Large intestine (tissue), 3 donors: ENCODE measurements around the gene QSOX2. TPM values are rescaled to one million over a fixed set of nuclear protein-coding genes. Genes with fewer than 3 reads are reported as not detected.

ENCODE experiments used
- DNase-seq, 2 donors: peaks; one replicate each; pipeline versions ENCODE4 v3.0.0 to v3.0.0-alpha.2; 2013
- H3K27ac ChIP-seq: one replicate; pipeline ENCODE4 v1.5.1; 2013; ENCODE audit warnings: low read length
- H3K27me3 ChIP-seq: 2 replicates; pipeline ENCODE4 v1.6.1; 2013; ENCODE audit warnings: low read length; ENCODE audit not compliant: control insufficient read depth, insufficient read depth
- H3K36me3 ChIP-seq: 2 replicates; pipeline ENCODE4 v1.6.1; 2013; ENCODE audit warnings: low read length; ENCODE audit not compliant: control insufficient read depth, insufficient read depth
- H3K4me1 ChIP-seq: one replicate; pipeline ENCODE4 v1.6.1; 2013; ENCODE audit warnings: low read length; ENCODE audit not compliant: control insufficient read depth, insufficient read depth
- H3K4me3 ChIP-seq: one replicate; pipeline ENCODE4 v1.5.1; 2013; ENCODE audit warnings: low read length
- H3K9me3 ChIP-seq: one replicate; pipeline ENCODE4 v1.6.1; 2013; ENCODE audit warnings: mild to moderate bottlenecking, low read depth, low read length, moderate library complexity; ENCODE audit not compliant: control insufficient read depth
- WGBS: methylation state at CpG from one replicate; pipeline ENCODE4 v1.1.5; 2013; ENCODE audit warnings: low lambda C conversion rate; ENCODE audit not compliant: insufficient coverage; 5-methylcytosine and 5-hydroxymethylcytosine counted together
- polyA plus RNA-seq: library from polyadenylated mRNA; unstranded; fragments of 120-200 nt; gene quantifications from one replicate; pipeline ENCODE4 v1.2.1, GENCODE V29; 2013

Gene QSOX2
- polyA plus RNA-seq, 1 donor, result 11.9 TPM

DNA sequence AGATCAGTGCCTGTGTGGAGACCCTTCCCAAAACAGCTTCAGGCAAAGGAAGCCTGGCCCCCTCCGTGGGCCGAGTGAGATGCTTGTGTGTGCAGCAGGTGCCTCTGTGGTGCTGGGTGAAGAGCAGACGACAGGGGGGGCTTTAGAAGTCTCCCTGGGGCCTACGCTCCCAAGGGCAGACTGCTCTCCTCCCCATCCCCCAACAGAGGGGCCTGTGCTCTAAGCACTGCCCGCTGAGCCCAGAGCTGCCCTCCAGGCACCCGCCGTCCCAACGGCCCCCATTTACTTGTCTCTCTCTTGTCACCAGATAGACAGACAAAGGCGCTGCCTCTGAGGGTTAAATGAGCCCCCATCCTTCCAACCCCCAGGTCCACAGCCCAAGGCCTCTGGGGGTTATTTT is 38.0 kb downstream of the QSOX2 start:
- Histone ChIP-seq H3K36me3 (peaks cover 19% of the 10 kb centered on the region), H3K27ac (no peak overlapping the region), H3K27me3 (peaks cover 25% of the 10 kb centered on the region), H3K4me3 (no peak overlapping the region), H3K9me3 (peaks cover 3% of the 10 kb centered on the region), H3K4me1 (peaks cover 2% of the 10 kb centered on the region)
- no peak for DNase-seq
- no CpG with 5 or more reads among the region's 9 CpGs for WGBS

DNA sequence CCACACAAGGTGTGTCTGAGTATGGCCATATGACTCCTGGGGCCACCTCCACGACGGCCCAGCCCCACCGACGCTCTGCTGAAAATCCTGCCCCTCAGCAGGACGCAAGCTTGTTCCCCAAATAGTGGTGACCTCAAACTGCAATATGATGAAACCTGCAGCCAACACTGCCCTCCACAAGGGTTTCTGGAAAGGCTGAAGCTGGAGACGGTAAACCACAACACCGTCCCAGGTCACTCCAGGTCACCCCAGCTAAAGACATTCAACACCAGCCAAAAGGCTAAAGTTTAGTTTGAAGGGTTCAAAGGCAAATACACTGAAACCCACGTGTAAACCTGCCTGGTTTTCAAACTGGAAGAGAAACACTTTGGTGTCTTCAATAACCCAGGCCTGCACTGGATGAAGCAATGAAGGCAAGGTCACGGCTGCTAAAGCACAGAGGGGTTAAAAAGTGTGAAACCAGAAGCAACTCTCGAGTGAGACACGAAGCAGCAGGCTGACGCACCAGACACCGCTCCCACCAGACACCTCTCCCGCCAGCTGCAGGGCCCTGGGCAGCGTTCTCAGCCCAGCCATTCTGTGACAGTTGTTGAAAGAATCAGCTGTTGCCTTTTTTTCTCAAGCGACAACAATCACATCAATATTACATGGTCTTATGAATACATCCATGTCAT is 38.9 kb downstream of the QSOX2 start:
- no peak for DNase-seq
- WGBS, result 83% methylated on average over 1 of the region's 16 CpGs
- no peak overlapping the region for H3K4me3 ChIP-seq
- H3K27me3 ChIP-seq, result peaks cover 33% of the 10 kb centered on the region
- H3K9me3 ChIP-seq, result peaks cover 5% of the 10 kb centered on the region
- no peak overlapping the region for H3K27ac ChIP-seq
- peaks cover 15% of the 10 kb centered on the region for H3K36me3 ChIP-seq
- H3K4me1 ChIP-seq, result peaks cover 2% of the 10 kb centered on the region

DNA sequence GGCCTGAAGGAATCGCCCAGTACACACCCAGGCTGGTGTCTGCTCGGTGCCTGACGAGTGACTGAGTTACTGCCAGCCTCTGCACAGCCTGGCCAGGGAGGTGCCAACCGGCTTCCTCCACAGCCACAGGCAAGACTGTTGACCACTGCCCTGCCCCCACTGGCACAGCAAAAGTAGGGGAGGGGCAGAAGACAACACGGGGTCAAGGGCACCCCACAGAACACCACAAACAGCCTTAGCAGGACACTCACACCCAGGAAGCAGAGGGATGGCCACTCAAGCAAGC is 40.0 kb downstream of the QSOX2 start:
- peaks cover 5% of the 10 kb centered on the region for H3K9me3 ChIP-seq
- no CpG with 5 or more reads among the region's 5 CpGs for WGBS
- DNase-seq, result no peak
- peaks cover 6% of the 10 kb centered on the region for H3K36me3 ChIP-seq
- H3K4me1 ChIP-seq, result peaks cover 2% of the 10 kb centered on the region
- no peak overlapping the region for H3K4me3 ChIP-seq
- peaks cover 44% of the 10 kb centered on the region for H3K27me3 ChIP-seq
- no peak overlapping the region for H3K27ac ChIP-seq

DNA sequence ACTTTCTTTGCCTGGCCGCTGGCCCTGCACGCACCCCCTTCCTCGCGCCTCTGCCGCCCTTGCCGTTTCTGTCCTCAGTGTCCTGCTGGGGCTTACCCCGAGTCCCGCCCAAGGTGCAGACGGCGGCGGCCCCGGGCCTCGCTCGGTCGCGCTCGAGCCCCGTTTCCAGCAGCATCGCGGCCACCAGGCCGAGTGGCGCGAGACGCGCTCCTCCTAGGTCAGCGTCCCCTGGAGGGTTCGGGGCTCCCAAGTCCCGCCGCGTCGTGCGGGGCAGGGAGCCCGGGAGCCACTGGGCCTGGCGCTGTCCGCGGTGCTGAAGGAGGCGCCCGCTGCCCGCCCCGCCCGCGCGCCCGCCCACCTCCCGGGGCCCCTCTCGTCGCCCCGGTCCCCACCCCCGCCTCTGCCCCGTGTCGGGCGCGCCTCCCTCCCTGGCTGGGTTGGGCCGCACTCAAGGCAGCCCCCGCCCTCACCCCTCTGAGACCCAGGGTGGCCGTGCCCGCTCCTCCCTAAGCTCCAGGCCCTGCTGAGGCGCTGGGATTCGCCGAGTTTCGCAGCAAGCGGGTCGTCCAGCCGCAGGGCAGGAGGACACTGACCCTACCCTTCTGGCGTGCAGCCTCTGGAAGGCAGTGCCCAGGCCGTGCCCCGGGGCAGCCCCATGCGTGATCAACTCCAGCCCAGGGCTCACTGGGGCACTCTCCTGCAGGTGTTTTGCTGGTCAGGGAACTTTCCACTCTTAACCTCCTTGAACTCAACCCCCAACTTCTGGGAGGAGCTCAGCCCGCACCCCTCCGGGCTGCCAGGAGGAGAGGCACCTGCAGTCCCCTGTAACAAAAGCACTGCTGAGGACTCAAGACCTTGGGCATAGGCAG is 40.5 kb downstream of the QSOX2 start, which contains the start of gene LHX3:
TSS of gene LHX3 (minus strand) at position 291 of the 869 bp plus-strand sequence. CDS start at position 175, 116 bp downstream.
- Histone ChIP-seq H3K27ac (no peak within 1 kb of the TSS), H3K4me3 (no peak within 1 kb of the TSS), H3K4me1 (peaks cover 2% of the 10 kb centered on the region), H3K27me3 (peaks cover 49% of the 10 kb centered on the region), H3K36me3 (peaks cover 6% of the 10 kb centered on the region), H3K9me3 (peaks cover 5% of the 10 kb centered on the region)
- DNase-seq, result peak in 1 of 2 donors; percentile 14
- WGBS, result no CpG with 5 or more reads among the region's 70 CpGs

GRCh38 chr9:136204145-136204805 is 41.3 kb downstream of the QSOX2 start:
- peaks cover 5% of the 10 kb centered on the region for H3K9me3 ChIP-seq
- H3K4me3 ChIP-seq, result no peak overlapping the region
- DNase-seq, result no peak
- WGBS, result no CpG with 5 or more reads among the region's 25 CpGs
- peaks cover 6% of the 10 kb centered on the region for H3K36me3 ChIP-seq
- peaks cover 57% of the 10 kb centered on the region for H3K27me3 ChIP-seq
- H3K4me1 ChIP-seq, result peaks cover 2% of the 10 kb centered on the region
- no peak overlapping the region for H3K27ac ChIP-seq

GRCh38 chr9:136203408-136204144 is 42.0 kb downstream of the QSOX2 start:
- H3K36me3 ChIP-seq, result peaks cover 1% of the 10 kb centered on the region
- WGBS, result no CpG with 5 or more reads among the region's 33 CpGs

GRCh38 chr9:136202454-136203407 is 42.9 kb downstream of the QSOX2 start:
- Histone ChIP-seq H3K27me3 (peaks cover 69% of the 10 kb centered on the region), H3K27ac (no peak overlapping the region)
- WGBS, result no CpG with 5 or more reads among the region's 99 CpGs

More at GRCh38 chr9:136203408-136204144, 42.0 kb downstream of the QSOX2 start:
- Histone ChIP-seq H3K4me3 (no peak overlapping the region), H3K9me3 (peaks cover 5% of the 10 kb centered on the region), H3K27me3 (peaks cover 61% of the 10 kb centered on the region), H3K4me1 (peaks cover 2% of the 10 kb centered on the region), H3K27ac (no peak overlapping the region)
- no peak for DNase-seq

GRCh38 chr9:136201609-136202453 is 43.8 kb downstream of the QSOX2 start:
- Histone ChIP-seq H3K9me3 (peaks cover 14% of the 10 kb centered on the region), H3K27me3 (peaks cover 78% of the 10 kb centered on the region), H3K4me3 (no peak overlapping the region), H3K36me3 (no peaks in the 10 kb centered on the region), H3K27ac (no peak overlapping the region), H3K4me1 (peaks cover 2% of the 10 kb centered on the region)
- DNase-seq, result no peak
- no CpG with 5 or more reads among the region's 85 CpGs for WGBS

More at GRCh38 chr9:136202454-136203407, 42.9 kb downstream of the QSOX2 start:
- DNase-seq, result no peak
- peaks cover 7% of the 10 kb centered on the region for H3K9me3 ChIP-seq
- H3K36me3 ChIP-seq, result no peaks in the 10 kb centered on the region
- no peak overlapping the region for H3K4me3 ChIP-seq
- H3K4me1 ChIP-seq, result peaks cover 2% of the 10 kb centered on the region

DNA sequence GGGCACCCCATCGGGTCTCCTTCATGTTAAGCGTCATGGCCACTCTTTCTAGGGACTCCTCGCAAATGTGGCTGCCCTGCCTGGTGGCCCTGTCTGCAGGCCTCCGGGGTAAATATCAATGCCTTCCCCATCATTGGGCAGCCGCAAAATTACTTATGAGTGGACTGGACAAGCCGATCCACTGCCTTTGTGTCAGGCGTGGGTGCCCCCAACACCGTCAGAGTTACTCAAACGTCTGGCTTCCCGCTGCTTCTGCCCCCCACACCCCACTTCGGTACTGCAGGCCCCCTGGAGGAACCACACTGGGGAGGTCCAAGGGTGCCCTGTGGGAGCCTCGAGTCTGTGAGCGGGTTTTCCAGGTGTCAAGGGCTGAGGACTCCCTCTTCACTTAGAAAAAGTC is 44.4 kb downstream of the QSOX2 start:
- Histone ChIP-seq H3K9me3 (peaks cover 14% of the 10 kb centered on the region), H3K4me3 (no peak overlapping the region), H3K27me3 (peaks cover 85% of the 10 kb centered on the region), H3K36me3 (no peaks in the 10 kb centered on the region), H3K27ac (no peak overlapping the region), H3K4me1 (peaks cover 2% of the 10 kb centered on the region)
- DNase-seq, result no peak
- WGBS, result no CpG with 5 or more reads among the region's 13 CpGs
